GM12891 (cell line): ENCODE results near the gene KDR.

Experiments used
- DNase-seq: peaks from one replicate; pipeline ENCODE4 v3.0.0; 2011; ENCODE audit warnings: low spot score; ENCODE audit not compliant: insufficient read length
- FAIRE-seq: peaks from 2 replicates; lab custom pipeline; 2011; peaks lifted over from hg19 to GRCh38; lab: Jason Lieb, UNC
- PAX5 ChIP-seq: IDR thresholded peaks from 2 replicates; pipeline ENCODE4 v1.6.1; 2011; ENCODE audit warnings: low read length, moderate library complexity, mild to moderate bottlenecking; ENCODE audit not compliant: insufficient read depth, severe bottlenecking
- POLR2A ChIP-seq: IDR thresholded peaks from 2 replicates; pipeline ENCODE4 v1.6.1; 2011; ENCODE audit warnings: low read depth, low read length, control low read depth
- POLR2AphosphoS5 ChIP-seq: IDR thresholded peaks from 2 replicates; pipeline ENCODE4 v1.6.1; 2011; ENCODE audit warnings: low read depth, low read length, control low read depth
- POU2F2 ChIP-seq: IDR thresholded peaks from 2 replicates; pipeline ENCODE4 v1.6.1; 2011; ENCODE audit warnings: low read depth, mild to moderate bottlenecking, control low read depth, low read length, moderate library complexity
- SPI1 ChIP-seq: IDR thresholded peaks from 2 replicates; pipeline ENCODE4 v1.6.1; 2011; ENCODE audit warnings: low read depth, low read length, control low read depth
- TAF1 ChIP-seq: IDR thresholded peaks from 2 replicates; pipeline ENCODE4 v1.6.1; 2011; ENCODE audit warnings: low read depth, low read length, control low read depth

Gene KDR

GRCh38 chr4:55086578-55086977 is 38.8 kb downstream of the KDR start:
- FAIRE-seq (no peak), DNase-seq (no peak)
- TF ChIP-seq POU2F2 = no peak
- no peak for TF ChIP-seq POLR2A
- no peak for TF ChIP-seq TAF1

GRCh38 chr4:55083735-55084134 is 41.7 kb downstream of the KDR start:
- TF ChIP-seq POLR2A (no peak), TAF1 (no peak), PAX5 (no peak), POLR2AphosphoS5 (no peak), SPI1 (no peak), POU2F2 (no peak)
- FAIRE-seq = no peak

GRCh38 chr4:55082756-55083155 is 42.6 kb downstream of the KDR start:
- DNase-seq (no peak), FAIRE-seq (no peak)
- TF ChIP-seq POLR2AphosphoS5 (no peak), PAX5 (no peak), POU2F2 (no peak), SPI1 (no peak), POLR2A (no peak), TAF1 (no peak)

More at GRCh38 chr4:55083735-55084134, 41.7 kb downstream of the KDR start:
- no peak for DNase-seq

GRCh38 chr4:55080174-55080865 is 45.1 kb downstream of the KDR start:
- no peak for TF ChIP-seq TAF1
- no peak for TF ChIP-seq POLR2A
- TF ChIP-seq SPI1 = no peak
- no peak for TF ChIP-seq POU2F2
- TF ChIP-seq PAX5 = no peak
- no peak for TF ChIP-seq POLR2AphosphoS5

GRCh38 chr4:55079451-55080173 is 45.8 kb downstream of the KDR start:
- TF ChIP-seq POLR2A (no peak), POLR2AphosphoS5 (no peak), SPI1 (no peak), POU2F2 (no peak), PAX5 (no peak), TAF1 (no peak)
- FAIRE-seq = no peak
- DNase-seq = no peak

More at GRCh38 chr4:55080174-55080865, 45.1 kb downstream of the KDR start:
- no peak for FAIRE-seq
- DNase-seq = no peak

- no peak for TF ChIP-seq TAF1
- TF ChIP-seq POLR2AphosphoS5 = no peak
- TF ChIP-seq PAX5 = no peak
- TF ChIP-seq SPI1 = no peak
- TF ChIP-seq POLR2A = no peak
- no peak for TF ChIP-seq POU2F2
- DNase-seq (no peak), FAIRE-seq (no peak)
Measured at GRCh38 chr4:55078987-55079386, 46.4 kb downstream of the KDR start.

GRCh38 chr4:55077577-55077976 is 47.8 kb downstream of the KDR start:
- no peak for FAIRE-seq
- no peak for DNase-seq
- TF ChIP-seq POLR2AphosphoS5 (no peak), TAF1 (no peak), SPI1 (no peak), POLR2A (no peak), POU2F2 (no peak), PAX5 (no peak)

GRCh38 chr4:55075823-55076716 is 49.3 kb downstream of the KDR start:
- no peak for DNase-seq
- TF ChIP-seq TAF1 (no peak), SPI1 (no peak), POLR2AphosphoS5 (no peak), POU2F2 (no peak), POLR2A (no peak), PAX5 (no peak)
- no peak for FAIRE-seq

- DNase-seq = no peak
- no peak for FAIRE-seq
- TF ChIP-seq PAX5 (no peak), SPI1 (no peak), POU2F2 (no peak), TAF1 (no peak), POLR2A (no peak), POLR2AphosphoS5 (no peak)
Measured at GRCh38 chr4:55075376-55075775, 50.0 kb downstream of the KDR start.
